ENCODE data around the gene ZNF839.

ZNF839 gene

DNA sequence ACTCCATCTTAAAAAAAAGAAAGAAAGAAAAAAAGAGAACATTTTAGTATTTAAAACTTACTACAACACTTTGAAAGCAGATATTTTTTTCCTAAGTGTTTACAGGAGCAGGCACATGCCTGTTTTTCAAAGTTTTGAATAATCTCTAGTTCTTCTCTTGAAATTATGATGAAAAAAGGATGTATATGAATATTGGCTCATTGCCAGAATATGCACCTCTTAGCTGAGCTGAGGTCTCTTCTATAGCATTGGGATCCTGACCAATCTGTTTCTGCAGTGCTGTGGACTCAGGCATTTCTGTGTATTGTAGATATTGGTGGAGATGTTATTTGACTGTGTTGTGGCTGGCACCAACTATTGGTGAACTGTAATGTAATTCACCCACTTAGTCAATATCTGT lies 58.1 kb downstream of the ZNF839 start:
- ATAC-seq (ENCODE audit: insufficient read depth, low read depth), result no peak
- TF ChIP-seq EZH2 (IDR thresholded peaks at IDR 0.05; ENCODE audit: borderline replicate concordance, low read depth, low read length, severe bottlenecking), result no peak
- TF ChIP-seq, protein P1, sequence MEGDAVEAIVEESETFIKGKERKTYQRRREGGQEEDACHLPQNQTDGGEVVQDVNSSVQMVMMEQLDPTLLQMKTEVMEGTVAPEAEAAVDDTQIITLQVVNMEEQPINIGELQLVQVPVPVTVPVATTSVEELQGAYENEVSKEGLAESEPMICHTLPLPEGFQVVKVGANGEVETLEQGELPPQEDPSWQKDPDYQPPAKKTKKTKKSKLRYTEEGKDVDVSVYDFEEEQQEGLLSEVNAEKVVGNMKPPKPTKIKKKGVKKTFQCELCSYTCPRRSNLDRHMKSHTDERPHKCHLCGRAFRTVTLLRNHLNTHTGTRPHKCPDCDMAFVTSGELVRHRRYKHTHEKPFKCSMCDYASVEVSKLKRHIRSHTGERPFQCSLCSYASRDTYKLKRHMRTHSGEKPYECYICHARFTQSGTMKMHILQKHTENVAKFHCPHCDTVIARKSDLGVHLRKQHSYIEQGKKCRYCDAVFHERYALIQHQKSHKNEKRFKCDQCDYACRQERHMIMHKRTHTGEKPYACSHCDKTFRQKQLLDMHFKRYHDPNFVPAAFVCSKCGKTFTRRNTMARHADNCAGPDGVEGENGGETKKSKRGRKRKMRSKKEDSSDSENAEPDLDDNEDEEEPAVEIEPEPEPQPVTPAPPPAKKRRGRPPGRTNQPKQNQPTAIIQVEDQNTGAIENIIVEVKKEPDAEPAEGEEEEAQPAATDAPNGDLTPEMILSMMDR (IDR thresholded peaks at IDR 0.05; ENCODE audit: borderline replicate concordance, extremely low read depth, low read length, poor library complexity, severe bottlenecking), result no peak
- H3K4me2 ChIP-seq (ENCODE audit: insufficient read depth, low read length), result no peak overlapping the region
- H3K4me1 ChIP-seq (ENCODE audit: insufficient read depth, low read length), result no peaks in the 10 kb centered on the region
- no peak overlapping the region for H3K4me3 ChIP-seq (ENCODE audit: low read depth in 1 of 2, low read length in 2 of 2)
- H3K9ac ChIP-seq (ENCODE audit: low read depth, low read length), result no peak overlapping the region
- H3K36me3 ChIP-seq (ENCODE audit: insufficient read depth, low read length), result peaks cover 21% of the 10 kb centered on the region
- H3K9me3 ChIP-seq (ENCODE audit: insufficient read depth, low read length, severe bottlenecking), result no peaks in the 10 kb centered on the region
- H3K79me2 ChIP-seq (ENCODE audit: insufficient read depth, low read length), result no peaks in the 10 kb centered on the region
- no peaks in the 10 kb centered on the region for H4K20me1 ChIP-seq (ENCODE audit: insufficient read depth, low read length)
- no peak overlapping the region for H2AFZ ChIP-seq (ENCODE audit: low read depth, low read length)
- no peak for DNase-seq
- no peak overlapping the region for H3K27ac ChIP-seq (ENCODE audit: low read length)
- no peaks in the 10 kb centered on the region for H3K27me3 ChIP-seq (ENCODE audit: insufficient read depth, low read length, poor library complexity)

DNA sequence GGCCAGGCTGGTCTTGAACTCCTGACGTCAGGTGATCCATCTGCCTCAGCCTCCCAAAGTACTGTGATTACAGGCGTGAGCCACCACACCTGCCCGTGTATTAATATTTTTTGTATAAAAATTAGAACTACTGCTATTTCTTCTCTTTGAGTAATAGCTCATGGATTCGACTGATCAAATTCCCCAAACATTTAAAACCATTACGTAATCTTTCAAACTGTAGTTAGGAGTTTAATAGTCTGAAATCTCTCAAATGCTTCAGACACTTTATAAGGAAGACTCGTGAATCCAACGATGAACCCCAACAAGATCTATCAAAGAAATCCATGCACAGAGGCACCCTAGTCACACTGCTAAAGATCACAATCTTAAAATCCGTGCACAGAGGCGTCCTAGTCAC lies 59.3 kb downstream of the ZNF839 start:
- H3K4me3 ChIP-seq (ENCODE audit: low read depth in 1 of 2, low read length in 2 of 2), result no peak overlapping the region
- no peak overlapping the region for H3K9ac ChIP-seq (ENCODE audit: low read depth, low read length)
- no peaks in the 10 kb centered on the region for H3K9me3 ChIP-seq (ENCODE audit: insufficient read depth, low read length, severe bottlenecking)
- H4K20me1 ChIP-seq (ENCODE audit: insufficient read depth, low read length), result no peaks in the 10 kb centered on the region
- DNase-seq, result no peak
- no peak overlapping the region for H3K27ac ChIP-seq (ENCODE audit: low read length)
- no peaks in the 10 kb centered on the region for H3K79me2 ChIP-seq (ENCODE audit: insufficient read depth, low read length)
- no peak overlapping the region for H2AFZ ChIP-seq (ENCODE audit: low read depth, low read length)
- no peak overlapping the region for H3K4me2 ChIP-seq (ENCODE audit: insufficient read depth, low read length)
- no peak for TF ChIP-seq EZH2 (IDR thresholded peaks at IDR 0.05; ENCODE audit: borderline replicate concordance, low read depth, low read length, severe bottlenecking)
- TF ChIP-seq, protein P1 (IDR thresholded peaks at IDR 0.05; ENCODE audit: borderline replicate concordance, extremely low read depth, low read length, poor library complexity, severe bottlenecking), result no peak
- no peaks in the 10 kb centered on the region for H3K27me3 ChIP-seq (ENCODE audit: insufficient read depth, low read length, poor library complexity)
- peaks cover 21% of the 10 kb centered on the region for H3K36me3 ChIP-seq (ENCODE audit: insufficient read depth, low read length)
- no peaks in the 10 kb centered on the region for H3K4me1 ChIP-seq (ENCODE audit: insufficient read depth, low read length)
- no peak for ATAC-seq (ENCODE audit: insufficient read depth, low read depth)

DNA sequence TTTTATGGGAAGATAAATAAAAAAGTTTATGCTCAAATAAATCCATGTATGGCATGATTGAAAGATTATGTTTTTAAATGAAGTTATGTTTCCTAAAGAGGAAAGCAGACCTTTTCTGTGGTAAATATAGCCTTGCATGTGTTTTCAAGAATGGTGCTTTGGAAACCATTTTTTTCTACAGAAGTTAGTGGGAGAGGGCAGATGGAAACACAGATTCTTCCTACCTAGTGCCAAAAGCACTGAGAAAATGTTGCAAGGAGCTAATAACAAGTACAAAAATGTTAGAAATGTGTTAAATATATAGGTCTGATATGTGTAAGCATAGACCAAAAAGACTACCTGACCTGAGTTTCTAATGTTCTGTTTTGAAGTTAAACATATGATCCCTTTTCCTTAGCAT lies 67.5 kb downstream of the ZNF839 start:
- no peak overlapping the region for H3K4me3 ChIP-seq (ENCODE audit: low read depth in 1 of 2, low read length in 2 of 2)
- H3K36me3 ChIP-seq (ENCODE audit: insufficient read depth, low read length), result no peaks in the 10 kb centered on the region
- DNase-seq (no peak), ATAC-seq (ENCODE audit: insufficient read depth, low read depth) (no peak)
- no peaks in the 10 kb centered on the region for H3K27me3 ChIP-seq (ENCODE audit: insufficient read depth, low read length, poor library complexity)
- no peak overlapping the region for H3K4me2 ChIP-seq (ENCODE audit: insufficient read depth, low read length)
- no peaks in the 10 kb centered on the region for H3K79me2 ChIP-seq (ENCODE audit: insufficient read depth, low read length)
- no peak overlapping the region for H3K9ac ChIP-seq (ENCODE audit: low read depth, low read length)
- no peak overlapping the region for H2AFZ ChIP-seq (ENCODE audit: low read depth, low read length)
- H3K9me3 ChIP-seq (ENCODE audit: insufficient read depth, low read length, severe bottlenecking), result no peaks in the 10 kb centered on the region
- H3K27ac ChIP-seq (ENCODE audit: low read length), result no peak overlapping the region
- H3K4me1 ChIP-seq (ENCODE audit: insufficient read depth, low read length), result no peaks in the 10 kb centered on the region
- no peak for TF ChIP-seq EZH2 (IDR thresholded peaks at IDR 0.05; ENCODE audit: borderline replicate concordance, low read depth, low read length, severe bottlenecking)
- TF ChIP-seq, protein P1 (IDR thresholded peaks at IDR 0.05; ENCODE audit: borderline replicate concordance, extremely low read depth, low read length, poor library complexity, severe bottlenecking), result no peak
- H4K20me1 ChIP-seq (ENCODE audit: insufficient read depth, low read length), result no peaks in the 10 kb centered on the region

DNA sequence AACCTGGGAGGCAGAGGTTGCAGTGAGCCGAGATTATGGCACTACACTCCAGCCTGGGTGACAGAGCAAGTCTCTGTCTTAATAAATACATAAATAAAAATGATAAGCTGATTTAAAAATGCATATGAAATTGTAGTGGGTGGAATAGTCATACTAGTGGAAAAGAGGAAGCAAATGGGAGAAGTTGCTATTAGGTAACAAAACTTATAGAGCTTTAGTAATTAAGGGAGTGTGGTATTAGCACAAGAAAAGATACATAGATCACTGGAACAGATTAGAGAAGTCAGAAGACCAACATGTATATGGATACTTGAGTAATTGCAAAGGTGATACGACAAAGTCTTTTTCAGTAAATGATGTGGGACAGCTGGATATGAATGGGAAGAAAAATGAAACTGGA lies 69.7 kb downstream of the ZNF839 start:
- H4K20me1 ChIP-seq (ENCODE audit: insufficient read depth, low read length), result no peaks in the 10 kb centered on the region
- DNase-seq, result no peak
- no peaks in the 10 kb centered on the region for H3K4me1 ChIP-seq (ENCODE audit: insufficient read depth, low read length)
- TF ChIP-seq, protein P1 (IDR thresholded peaks at IDR 0.05; ENCODE audit: borderline replicate concordance, extremely low read depth, low read length, poor library complexity, severe bottlenecking), result no peak
- no peak for TF ChIP-seq EZH2 (IDR thresholded peaks at IDR 0.05; ENCODE audit: borderline replicate concordance, low read depth, low read length, severe bottlenecking)
- H2AFZ ChIP-seq (ENCODE audit: low read depth, low read length), result no peak overlapping the region
- H3K79me2 ChIP-seq (ENCODE audit: insufficient read depth, low read length), result no peaks in the 10 kb centered on the region
- no peaks in the 10 kb centered on the region for H3K36me3 ChIP-seq (ENCODE audit: insufficient read depth, low read length)
- ATAC-seq (ENCODE audit: insufficient read depth, low read depth), result no peak
- H3K27ac ChIP-seq (ENCODE audit: low read length), result no peak overlapping the region
- no peak overlapping the region for H3K4me3 ChIP-seq (ENCODE audit: low read depth in 1 of 2, low read length in 2 of 2)
- H3K4me2 ChIP-seq (ENCODE audit: insufficient read depth, low read length), result no peak overlapping the region
- H3K27me3 ChIP-seq (ENCODE audit: insufficient read depth, low read length, poor library complexity), result no peaks in the 10 kb centered on the region
- no peaks in the 10 kb centered on the region for H3K9me3 ChIP-seq (ENCODE audit: insufficient read depth, low read length, severe bottlenecking)
- no peak overlapping the region for H3K9ac ChIP-seq (ENCODE audit: low read depth, low read length)
